GM10847 (cell line): ENCODE results near the gene ADAMTSL2.

Experiments
- POLR2A ChIP-seq: IDR thresholded peaks from 2 replicates; pipeline ENCODE4 v1.6.1; 2011; ENCODE audit not compliant: insufficient read length; ENCODE audit errors: extremely low read depth

ADAMTSL2 gene

DNA sequence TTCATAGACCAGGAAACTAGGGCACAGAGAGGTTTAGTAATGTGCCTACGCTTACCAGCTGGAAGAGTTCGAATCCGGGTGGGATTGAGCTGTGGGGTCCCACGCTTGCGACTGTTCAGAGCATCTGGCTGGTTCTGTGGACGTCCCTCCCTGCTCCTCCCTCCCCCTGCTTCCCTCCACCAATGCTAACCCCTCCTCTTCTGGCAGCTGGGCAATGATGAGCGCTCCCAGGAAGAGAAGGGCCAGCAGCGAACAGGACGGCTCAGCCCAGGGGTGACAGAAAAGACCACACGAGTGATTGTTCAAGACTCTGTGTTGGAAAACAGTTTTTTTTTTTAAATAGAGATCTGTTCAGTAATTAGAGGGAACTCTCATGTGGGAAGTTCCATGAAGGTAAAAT lies 67.8 kb downstream of the ADAMTSL2 start:
- TF ChIP-seq POLR2A: no peak

- TF ChIP-seq POLR2A: no peak
Measured at GRCh38 chr9:133603135-133603927, 68.8 kb downstream of the ADAMTSL2 start.

DNA sequence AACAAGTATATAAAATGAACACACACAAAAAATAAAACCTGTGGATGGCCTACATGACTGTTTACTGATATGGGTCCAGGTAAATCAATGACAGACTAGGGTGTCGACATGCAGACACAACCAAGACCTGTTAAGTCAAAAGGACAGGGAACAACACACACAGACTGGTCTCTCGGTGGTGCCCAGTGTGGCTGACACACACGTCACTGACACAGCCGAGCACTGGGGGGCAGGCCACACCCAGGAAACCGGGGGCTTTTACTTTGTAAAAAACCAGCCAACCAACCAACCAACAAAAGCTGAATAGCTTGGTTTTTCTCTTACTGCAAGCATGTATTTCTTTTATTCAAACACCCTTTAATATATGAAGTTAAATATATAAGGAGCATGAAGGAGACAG lies 69.7 kb downstream of the ADAMTSL2 start:
- TF ChIP-seq POLR2A: no peak

GRCh38 chr9:133604856-133605255 lies 70.4 kb downstream of the ADAMTSL2 start:
- TF ChIP-seq POLR2A: no peak

GRCh38 chr9:133605446-133605845 lies 70.9 kb downstream of the ADAMTSL2 start:
- no peak for TF ChIP-seq POLR2A

- no peak for TF ChIP-seq POLR2A
Measured at GRCh38 chr9:133605856-133606707, 71.6 kb downstream of the ADAMTSL2 start.

- TF ChIP-seq POLR2A: no peak
Measured at GRCh38 chr9:133606708-133607025, 72.2 kb downstream of the ADAMTSL2 start.

GRCh38 chr9:133607381-133607780 lies 72.9 kb downstream of the ADAMTSL2 start:
- no peak for TF ChIP-seq POLR2A

DNA sequence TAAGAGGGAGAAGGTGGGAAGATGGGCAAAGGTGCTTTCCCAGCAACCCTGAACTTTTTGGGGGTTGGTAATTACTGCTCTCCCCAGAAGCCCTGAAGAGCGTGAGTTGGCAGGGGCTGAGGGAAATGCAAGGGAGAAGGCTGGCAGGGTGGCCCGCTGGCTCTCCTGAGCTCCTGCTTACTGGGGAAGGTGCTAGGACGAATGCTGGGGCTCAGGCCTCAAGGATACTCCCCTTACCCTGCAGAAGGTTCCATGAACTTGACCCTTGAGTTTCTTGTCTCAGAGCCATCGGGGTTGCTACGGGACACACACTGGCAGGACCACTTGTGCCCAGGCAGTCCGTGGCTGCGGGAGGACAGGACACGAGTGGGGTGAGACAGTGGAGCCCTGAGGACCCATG lies 73.5 kb downstream of the ADAMTSL2 start:
- no peak for TF ChIP-seq POLR2A

GRCh38 chr9:133608382-133608781 lies 73.9 kb downstream of the ADAMTSL2 start:
- TF ChIP-seq POLR2A: no peak

GRCh38 chr9:133608889-133609288 lies 74.4 kb downstream of the ADAMTSL2 start:
- no peak for TF ChIP-seq POLR2A

DNA sequence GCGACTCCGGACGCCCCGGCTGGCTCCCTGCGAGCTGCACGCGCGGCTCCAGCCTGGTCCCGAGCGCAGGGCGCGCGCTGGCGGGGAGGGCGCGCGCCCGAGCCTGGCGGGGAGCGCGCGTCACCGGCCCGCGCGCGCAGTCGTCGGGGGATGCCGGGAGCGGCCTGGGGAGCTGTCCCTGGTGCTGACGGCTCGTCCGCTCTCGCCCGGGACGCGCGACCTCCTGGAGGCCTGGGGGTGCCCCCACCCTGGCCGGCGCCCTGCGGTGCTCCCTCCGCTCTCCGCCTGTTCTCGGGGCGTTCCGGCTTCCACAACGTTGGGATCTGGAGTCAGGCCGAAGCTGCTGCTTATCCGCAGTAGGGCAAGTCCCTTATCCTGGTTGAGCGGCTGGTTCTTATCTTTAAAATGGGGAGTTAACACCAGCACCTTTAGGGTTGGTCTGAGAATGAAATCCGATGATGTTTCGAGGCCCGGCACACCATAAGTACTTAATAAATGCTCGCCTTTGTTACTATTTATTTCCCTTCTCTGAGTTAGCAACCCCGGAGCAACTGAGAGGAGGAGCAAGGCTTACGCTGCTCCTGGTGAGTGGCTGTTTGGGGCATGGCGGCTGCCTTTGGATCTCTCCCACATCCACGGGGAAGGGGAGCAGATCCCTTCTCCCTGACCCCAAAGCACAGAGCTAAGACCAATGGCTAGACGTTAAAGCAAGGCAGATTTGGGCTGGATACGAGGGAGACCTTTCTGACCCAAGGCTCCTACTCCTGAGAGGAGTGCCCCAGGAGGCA lies 75.0 kb downstream of the ADAMTSL2 start, which contains the start of gene FAM163B:
TSS of gene FAM163B (minus strand) at position 79 of the 788 bp plus-strand sequence. CDS start 29,166 bp downstream, outside the sequence.
- no peak for TF ChIP-seq POLR2A

- no peak for TF ChIP-seq POLR2A
Measured at GRCh38 chr9:133610845-133611244, 76.3 kb downstream of the ADAMTSL2 start.

DNA sequence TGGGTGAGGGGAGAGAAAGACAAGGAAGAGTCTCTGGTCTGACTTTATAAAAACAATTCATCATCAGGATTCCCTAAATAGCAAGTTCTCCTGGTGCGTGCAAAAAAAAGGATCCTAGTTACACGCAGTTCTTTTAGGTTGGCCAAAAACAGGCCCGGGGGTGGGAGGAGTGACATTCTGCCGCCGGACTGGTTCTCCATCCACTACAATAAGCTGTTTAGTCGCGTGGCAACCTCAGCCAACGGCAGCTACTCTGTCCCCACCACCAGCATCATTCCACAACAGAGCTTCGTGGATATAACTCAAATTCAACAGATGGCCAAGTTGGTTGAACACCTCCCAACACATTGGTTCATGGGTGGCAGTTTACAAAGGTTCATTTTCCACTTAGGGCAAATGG lies 77.5 kb downstream of the ADAMTSL2 start:
- TF ChIP-seq POLR2A: no peak

- TF ChIP-seq POLR2A: no peak
Measured at GRCh38 chr9:133612816-133613215, 78.3 kb downstream of the ADAMTSL2 start.
